K562 (cell line): ENCODE data around the gene LIN28A. TPM values are rescaled to one million over a fixed set of nuclear protein-coding genes. Genes with fewer than 3 reads are reported as not detected.

ENCODE experiments used
- ATAC-seq: fragments of 200-7000 bp; cut with Tn5 transposase; 3 replicates; pipeline ENCODE4 v1.9.1; 2020; ENCODE audit warnings: moderate library complexity
- BruUV-seq: library from RNA; stranded (reverse); fragments of 400-500 nt; replicated peaks from 2 replicates; lab custom pipeline; 2021; lab: Mats Ljungman, UMichigan
- CTCF ChIA-PET: fragments of 300-600 bp; formaldehyde crosslinking; extraction: SDS; loops from one replicate; lab custom pipeline; 2021; ENCODE audit warnings: low intra/inter-chr PET ratio; lab: Yijun Ruan, JAX
- POLR2A ChIA-PET: fragments of 300-600, 350-650 bp; sonication (Branson Sonifier 250); formaldehyde crosslinking; extraction: SDS; loops from one replicate; lab custom pipeline; 2021; ENCODE audit warnings: antibody characterized with exemption, inconsistent platforms; lab: Yijun Ruan, JAX
- DNase-seq, 4 experiments: peaks; one replicate each; pipeline versions ENCODE4 v3.0.0 to v3.0.0-alpha.2; 2011 to 2018; ENCODE audit warnings: low spot score in 3 of 4, mixed read lengths in 3 of 4; ENCODE audit errors: extremely low read depth in 1 of 4
- FAIRE-seq: peaks from 2 replicates; lab custom pipeline; 2011; peaks lifted over from hg19 to GRCh38; lab: Jason Lieb, UNC
- H2AFZ ChIP-seq: 2 replicates; pipeline ENCODE4 v1.6.0; 2011; ENCODE audit warnings: low read depth, low read length, control low read depth, inconsistent platforms
- H3K27ac ChIP-seq: fragments of 200-600 bp; 3 replicates; pipeline ENCODE4 v1.8.0; 2011; ENCODE audit warnings: low read depth, mild to moderate bottlenecking, control low read depth, inconsistent platforms, low read length, moderate library complexity, mixed read lengths; ENCODE audit errors: extremely low read depth
- H3K27me3 ChIP-seq, 2 experiments: fragments of 300-600 bp in 1 of 2; 2 replicates in 1 of 2; 3 replicates in 1 of 2; pipeline versions ENCODE4 v1.6.0 to v1.8.0; 2011; ENCODE audit warnings: inconsistent platforms in 2 of 2, low read length in 2 of 2, mild to moderate bottlenecking in 1 of 2, mixed read lengths in 1 of 2, moderate library complexity in 1 of 2; ENCODE audit not compliant: control insufficient read depth in 2 of 2, insufficient read depth in 2 of 2
- H3K36me3 ChIP-seq: fragments of 300-600 bp; 3 replicates; pipeline ENCODE4 v1.8.0; 2011; ENCODE audit warnings: mild to moderate bottlenecking, low read length, inconsistent platforms; ENCODE audit not compliant: control insufficient read depth, insufficient read depth
- H3K4me1 ChIP-seq, 2 experiments: fragments of 200-600 bp in 1 of 2; replicated peaks in 1 of 2; 2 replicates in 1 of 2; 3 replicates in 1 of 2; pipeline versions ENCODE4 v1.5.1 to v1.8.0; 2011; ENCODE audit warnings: inconsistent platforms in 2 of 2, low read length in 2 of 2, mild to moderate bottlenecking in 1 of 2, mixed read lengths in 1 of 2, moderate library complexity in 1 of 2; ENCODE audit not compliant: control insufficient read depth in 2 of 2, insufficient read depth in 2 of 2
- H3K4me2 ChIP-seq: 2 replicates; pipeline ENCODE4 v1.6.1; 2011; ENCODE audit warnings: low read length, control low read depth, inconsistent platforms, mixed read lengths; ENCODE audit not compliant: insufficient read depth
- H3K4me3 ChIP-seq: fragments of 200-600 bp; sonication (generic), shearing (Covaris generic); 2 replicates; pipeline ENCODE4 v1.5.1; 2016; ENCODE audit warnings: control low read depth, inconsistent platforms
- H3K79me2 ChIP-seq: fragments of 200-600 bp; 3 replicates; pipeline ENCODE4 v1.8.0; 2011; ENCODE audit warnings: low read length, inconsistent platforms; ENCODE audit not compliant: control insufficient read depth, insufficient read depth
- H3K9ac ChIP-seq, 2 experiments: 2 replicates each; pipeline versions ENCODE4 v1.6.0 to v1.6.1; 2011; ENCODE audit warnings: low read depth in 2 of 2, low read length in 2 of 2, control low read depth in 1 of 2, inconsistent platforms in 1 of 2, mild to moderate bottlenecking in 1 of 2, mixed read lengths in 1 of 2; ENCODE audit not compliant: insufficient read depth in 1 of 2
- H3K9me1 ChIP-seq: one replicate; pipeline ENCODE4 v1.6.0; 2011; ENCODE audit warnings: inconsistent platforms, mild to moderate bottlenecking, low read length, moderate library complexity; ENCODE audit not compliant: control insufficient read depth, insufficient read depth
- H3K9me3 ChIP-seq: replicated peaks from 2 replicates; pipeline ENCODE4 v1.5.1; 2011; ENCODE audit warnings: low read depth, low read length, inconsistent platforms; ENCODE audit not compliant: control insufficient read depth, insufficient read depth
- H4K20me1 ChIP-seq: replicated peaks from 2 replicates; pipeline ENCODE4 v1.6.1; 2011; ENCODE audit warnings: low read length, inconsistent platforms, mixed read lengths; ENCODE audit not compliant: control insufficient read depth, insufficient read depth
- ILF3 ChIP-seq: fragments of 450-650 bp; IDR thresholded peaks from 2 replicates; pipeline ENCODE4 v1.6.1; 2018; ENCODE audit warnings: antibody characterized with exemption, mild to moderate bottlenecking, moderate library complexity, borderline replicate concordance
- LCOR ChIP-seq: sonication (generic); formaldehyde crosslinking; IDR thresholded peaks from 2 replicates; pipeline ENCODE4 v1.8.0; 2022; ENCODE audit warnings: mild to moderate bottlenecking, missing genetic modification reagents
- MLLT1 ChIP-seq, 2 experiments: fragments of 450-650 bp; IDR thresholded peaks; 2 replicates each; pipeline ENCODE4 v1.6.1; 2016
- WGBS: fragments of 100-300 bp; shearing (Covaris generic); methylation state at CpG from one replicate; pipeline ENCODE4 v1.1.6; 2016; ENCODE audit warnings: low coverage, mixed read lengths; ENCODE audit not compliant: insufficient coverage; ENCODE audit errors: missing lambda C conversion rate; 5-methylcytosine and 5-hydroxymethylcytosine counted together
- in situ Hi-C: fragments of 300-500 bp; cut with MboI; formaldehyde crosslinking; loops from 4 replicates; pipeline ENCODE4 v1.15.0; 2018; ENCODE audit warnings: inconsistent platforms, mixed read lengths
- intact Hi-C: fragments of 100-400 bp; cut with micrococcal nuclease; formaldehyde crosslinking; loops from 2 replicates; pipeline ENCODE4 v1.14.2; 2022
- polyA plus RNA-seq, 8 experiments: library from polyadenylated mRNA; depleted of rRNA in 4 of 8; stranded (reverse) in 5 of 8; unstranded in 3 of 8; fragments of >200 nt; fragmentation: Nextera tagmentation in 2 of 8; fragmentation: Illumina TruSeq in 1 of 8; extraction: Ambion mirVana in 2 of 8; extraction: Trizol in 1 of 8; gene quantifications; 2 replicates each; pipeline versions ENCODE4 v1.2.1 to v1.2.3, GENCODE V29; 2011 to 2014; ENCODE audit warnings: inconsistent platforms in 1 of 8, missing spikeins in 1 of 8
- total RNA-seq, 7 experiments: library from RNA; depleted of rRNA in 6 of 7; stranded (reverse); fragments of >200 nt in 6 of 7; fragmentation: Illumina TruSeq in 2 of 7; extraction: Trizol in 2 of 7; gene quantifications; 2 replicates each; pipeline versions ENCODE4 v1.2.1 to v1.2.3, GENCODE V29; 2011 to 2021; ENCODE audit warnings: low replicate concordance in 1 of 7

Gene LIN28A
- total and polyA plus RNA-seq, 9 of the 15 experiments (the other 6 are each of a cell fraction or from before 2014, with no cell fraction given) = 0.80 to 5.4 (median 3.9) TPM

GRCh38 chr1:26469558-26469957 is 58.9 kb downstream of the LIN28A start:
- FAIRE-seq = no peak
- in situ Hi-C loops = no loop called here
- intact Hi-C loops = no loop called here

More at GRCh38 chr1:26469558-26469957, 58.9 kb downstream of the LIN28A start:
- WGBS = 95% methylated on average over 5 of the region's 5 CpGs
- TF ChIP-seq LCOR (CRISPR knock-in tag) = 0 out of 2 replicates have a peak, but pooled peaks have one; percentile 1
- TF ChIP-seq MLLT1 (IDR thresholded peaks at IDR 0.05) = no peak
- 0 out of 2 replicates have a peak, but pooled peaks have one; percentile 27 for TF ChIP-seq ILF3
- Histone ChIP-seq H3K9me1 (no peaks in the 10 kb centered on the region), H4K20me1 (peaks cover 20% of the 10 kb centered on the region), H3K4me3 (no peak overlapping the region), H3K79me2 (peaks cover 21% of the 10 kb centered on the region), H3K27me3 (no peaks in the 10 kb centered on the region), H3K4me1 (peaks cover 26 to 30% of the 10 kb centered on the region in 2 experiments; a peak in 4 of 5 replicates), H2AFZ (no peak overlapping the region), H3K36me3 (peaks cover 69% of the 10 kb centered on the region), H3K27ac (no peak overlapping the region), H3K9me3 (no peaks in the 10 kb centered on the region), H3K4me2 (no peak overlapping the region), H3K9ac (no peak overlapping the region; a peak in 1 of 4 replicates)
- ChIA-PET CTCF (no interaction called here), POLR2A (interaction anchor here (0.6 to 2.4 kb wide), 4 partner anchors 10 to 1744 kb away, joined by 3 to 11 read pairs (median 6); no protein-coding TSS in a partner anchor)
- ATAC-seq = no peak
- DNase-seq = no peak
- BruUV-seq = no TSS peak
